GM10266 (cell line): ENCODE measurements around the gene PDIA4.

Experiments
- DNase-seq: peaks from one replicate; pipeline ENCODE4 v3.0.0; 2012; ENCODE audit errors: extremely low spot score
- TF ChIP-seq, protein P1 (sequence below): IDR thresholded peaks from 2 replicates; pipeline ENCODE4 v1.5.1; 2012; ENCODE audit warnings: mild to moderate bottlenecking, low read depth; ENCODE audit not compliant: control insufficient read depth, insufficient read depth; ENCODE audit errors: missing control alignments

Gene PDIA4

GRCh38 chr7:149007611-149008010 is 20.7 kb downstream of the PDIA4 start:
- TF ChIP-seq, protein P1, sequence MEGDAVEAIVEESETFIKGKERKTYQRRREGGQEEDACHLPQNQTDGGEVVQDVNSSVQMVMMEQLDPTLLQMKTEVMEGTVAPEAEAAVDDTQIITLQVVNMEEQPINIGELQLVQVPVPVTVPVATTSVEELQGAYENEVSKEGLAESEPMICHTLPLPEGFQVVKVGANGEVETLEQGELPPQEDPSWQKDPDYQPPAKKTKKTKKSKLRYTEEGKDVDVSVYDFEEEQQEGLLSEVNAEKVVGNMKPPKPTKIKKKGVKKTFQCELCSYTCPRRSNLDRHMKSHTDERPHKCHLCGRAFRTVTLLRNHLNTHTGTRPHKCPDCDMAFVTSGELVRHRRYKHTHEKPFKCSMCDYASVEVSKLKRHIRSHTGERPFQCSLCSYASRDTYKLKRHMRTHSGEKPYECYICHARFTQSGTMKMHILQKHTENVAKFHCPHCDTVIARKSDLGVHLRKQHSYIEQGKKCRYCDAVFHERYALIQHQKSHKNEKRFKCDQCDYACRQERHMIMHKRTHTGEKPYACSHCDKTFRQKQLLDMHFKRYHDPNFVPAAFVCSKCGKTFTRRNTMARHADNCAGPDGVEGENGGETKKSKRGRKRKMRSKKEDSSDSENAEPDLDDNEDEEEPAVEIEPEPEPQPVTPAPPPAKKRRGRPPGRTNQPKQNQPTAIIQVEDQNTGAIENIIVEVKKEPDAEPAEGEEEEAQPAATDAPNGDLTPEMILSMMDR = peak; percentile 14
- DNase-seq = no peak

DNA sequence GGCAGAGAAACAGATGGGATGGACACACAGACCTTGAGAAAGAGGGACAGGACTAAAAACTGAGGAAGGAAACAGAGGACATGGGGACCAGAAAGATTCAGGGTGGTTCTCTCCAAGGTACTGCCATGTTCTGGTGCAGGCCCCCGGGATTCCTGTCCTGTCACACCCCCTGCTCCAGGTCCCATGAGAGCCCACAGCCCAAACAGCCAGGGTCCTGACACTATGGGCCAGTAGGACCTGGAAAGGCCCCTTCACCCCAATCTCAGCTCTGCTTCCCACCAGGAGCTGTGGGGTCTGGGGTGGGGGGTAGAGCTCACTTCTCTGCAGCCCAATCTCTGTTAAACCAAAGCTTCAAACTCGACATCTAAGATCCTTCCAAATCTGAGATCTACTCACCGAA is 21.2 kb downstream of the PDIA4 start:
- DNase-seq = no peak
- TF ChIP-seq, protein P1 = no peak

- TF ChIP-seq, protein P1 = peak; percentile 9
- no peak for DNase-seq
Observed at GRCh38 chr7:149006345-149006725, 22.0 kb downstream of the PDIA4 start.

DNA sequence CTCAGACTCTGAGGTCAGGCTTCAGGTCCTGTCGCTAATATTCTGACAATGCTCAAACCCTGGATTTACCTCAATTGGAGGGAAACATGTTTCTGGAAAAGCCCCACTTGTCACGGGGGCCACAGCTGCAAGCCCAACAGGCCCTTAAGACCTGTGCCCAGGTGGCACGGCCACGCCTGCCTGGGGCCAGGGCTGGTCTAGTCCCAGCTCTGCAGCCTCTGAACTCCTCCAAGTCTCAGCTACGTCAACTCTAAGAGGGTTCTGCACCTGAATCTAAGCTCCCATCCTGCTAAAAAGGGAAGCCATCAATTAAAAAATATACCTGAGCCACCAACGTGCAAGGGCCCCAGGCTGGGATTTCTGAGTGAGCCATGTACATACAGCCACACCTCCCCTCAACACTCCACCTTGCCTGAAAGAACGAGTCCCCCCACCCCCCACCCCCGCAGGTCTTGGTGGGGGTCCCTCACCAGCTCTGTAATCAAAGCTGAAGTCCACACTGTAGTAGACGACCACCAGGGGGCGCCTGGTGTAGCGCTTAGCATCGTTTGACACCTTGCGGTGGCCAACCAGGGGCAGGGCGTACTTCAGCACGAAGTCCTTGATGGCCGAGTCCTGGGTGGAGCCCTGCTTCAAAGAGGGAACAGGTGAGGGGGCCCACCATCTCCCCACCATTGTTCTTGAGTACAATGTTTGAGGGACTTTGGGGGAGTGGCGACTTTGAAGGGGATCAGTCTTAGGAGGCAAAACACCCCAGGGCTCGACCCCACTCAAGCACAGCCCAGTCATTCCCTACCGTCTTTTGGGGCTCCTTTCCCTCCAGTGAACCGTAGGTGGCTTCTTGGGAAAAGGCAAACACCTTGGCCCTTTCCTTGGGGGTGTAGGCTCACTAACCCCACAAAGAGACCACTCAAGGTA is 22.6 kb downstream of the PDIA4 start:
- TF ChIP-seq, protein P1 = peak; percentile 74
- peak; percentile 62 for DNase-seq

GRCh38 chr7:149004405-149005370 is 23.6 kb downstream of the PDIA4 start:
- DNase-seq = no peak
- TF ChIP-seq, protein P1 = no peak

GRCh38 chr7:149003560-149004305 is 24.6 kb downstream of the PDIA4 start:
- no peak for DNase-seq
- TF ChIP-seq, protein P1 = no peak
